ENCODE data around the gene SAMD3. TPM values are rescaled to one million over a fixed set of nuclear protein-coding genes. Genes with fewer than 3 reads are reported as not detected.

SAMD3 gene
- total and polyA plus RNA-seq, 2 experiments from 2014 or later: 3.8 to 4.9 TPM

GRCh38 chr6:130119211-130119610 lies 103.5 kb downstream of the SAMD3 start:
- no peaks in the 10 kb centered on the region for H3K9me2 ChIP-seq (ENCODE audit: insufficient read depth)
- no peak overlapping the region for H3K27ac ChIP-seq (ENCODE audit: low read depth)
- no peaks in the 10 kb centered on the region for H3K36me3 ChIP-seq (ENCODE audit: insufficient read depth)
- no peaks in the 10 kb centered on the region for H3K9me3 Mint-ChIP-seq
- no peaks in the 10 kb centered on the region for H3K4me1 ChIP-seq (ENCODE audit: insufficient read depth)
- ATAC-seq (no peak), DNase-seq (ENCODE audit: low spot score) (no peak)
- no peak for TF ChIP-seq ZNF462 (CRISPR knock-in tag; IDR thresholded peaks at IDR 0.05)
- no peak for TF ChIP-seq CTCF (conservative IDR thresholded peaks at IDR 0.05; ENCODE audit: low read depth in 2 of 2)
- TF ChIP-seq STAT1 (IDR thresholded peaks at IDR 0.05; ENCODE audit: unreplicated experiment): no peak
- TF ChIP-seq POLR2AphosphoS5 (IDR thresholded peaks at IDR 0.05; ENCODE audit: low read depth): no peak
- TF ChIP-seq ETS1 (IDR thresholded peaks at IDR 0.05): no peak
- TF ChIP-seq REST (IDR thresholded peaks at IDR 0.05; ENCODE audit: unreplicated experiment): no peak
- TF ChIP-seq CREB1 (CRISPR knock-in tag; IDR thresholded peaks at IDR 0.05; ENCODE audit: low read depth): no peak
- TF ChIP-seq ZNF114 (CRISPR knock-in tag; IDR thresholded peaks at IDR 0.05): no peak
- TF ChIP-seq EZH2phosphoT487 (IDR thresholded peaks at IDR 0.05; ENCODE audit: unreplicated experiment): no peak
- no peak for TF ChIP-seq ZNF331 (CRISPR knock-in tag; IDR thresholded peaks at IDR 0.05; ENCODE audit: low read depth)
- TF ChIP-seq EZH2 (IDR thresholded peaks at IDR 0.05; ENCODE audit: low read depth, unreplicated experiment): no peak
- TF ChIP-seq JUNB (IDR thresholded peaks at IDR 0.05; ENCODE audit: unreplicated experiment): no peak
- TF ChIP-seq NANOG (IDR thresholded peaks at IDR 0.05; ENCODE audit: borderline replicate concordance): no peak
- no peaks in the 10 kb centered on the region for H3K4me1 Mint-ChIP-seq
- no peaks in the 10 kb centered on the region for H3K27me3 Mint-ChIP-seq (ENCODE audit: insufficient read depth, low read depth, poor library complexity)
- no peak overlapping the region for H3K4me3 Mint-ChIP-seq
- H2AFZ ChIP-seq: no peak overlapping the region
- H3F3A ChIP-seq (replicated peaks; ENCODE audit: low read depth): no peaks in the 10 kb centered on the region
- no peaks in the 10 kb centered on the region for H3K79me2 ChIP-seq (replicated peaks; ENCODE audit: insufficient read depth)
- H3K27ac Mint-ChIP-seq: no peak overlapping the region
- H3K36me3 Mint-ChIP-seq (ENCODE audit: low read depth): no peaks in the 10 kb centered on the region
- H3K4me3 ChIP-seq: no peak overlapping the region
- no peaks in the 10 kb centered on the region for H4K20me1 ChIP-seq (replicated peaks; ENCODE audit: insufficient read depth)
- no peaks in the 10 kb centered on the region for H3K27me3 ChIP-seq (ENCODE audit: insufficient read depth)
- no peak overlapping the region for H3K4me2 ChIP-seq
